Stimulated activated naive CD8-positive, alpha-beta T cell treated with anti-CD3 and anti-CD28 coated beads, Interleukin-15, Interleukin-2, amounts not matched to agents 100 U/mL and 50 U/mL, for 24 hours (primary cell): ENCODE measurements around the gene ACBD6.
A peak's percentile ranks its signal among the peaks of the same experiment; 100 is the strongest.

Experiments used
- ATAC-seq: fragments of 150-1000 bp; cut with Tn5 transposase; one replicate; pipeline ENCODE4 v1.10.0; 2021
- DNase-seq: peaks from one replicate; pipeline ENCODE4 v3.0.0; 2021

Gene ACBD6

GRCh38 chr1:180370597-180370996, 131.8 kb downstream of the ACBD6 start:
- no peak for ATAC-seq
- DNase-seq, result no peak

DNA sequence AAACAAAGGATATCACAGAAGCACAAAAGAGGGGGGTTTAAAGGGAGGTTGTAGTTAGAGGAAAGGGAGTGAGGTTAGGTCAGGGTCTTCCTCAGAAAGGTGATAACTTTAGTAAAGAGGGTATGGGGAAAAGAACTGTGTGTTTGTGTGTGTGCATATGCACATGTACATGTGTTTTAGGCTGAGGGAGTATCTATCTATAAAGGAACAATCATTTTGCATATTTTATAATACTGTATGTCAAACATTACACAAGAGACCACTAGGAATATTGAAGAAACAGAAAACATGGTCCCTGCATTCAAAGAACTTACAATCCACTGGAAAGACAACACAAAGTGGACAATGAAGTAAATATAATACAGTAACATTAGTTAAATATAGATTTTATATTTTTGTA, 132.2 kb downstream of the ACBD6 start:
- ATAC-seq (no peak), DNase-seq (no peak)

- ATAC-seq, result no peak
- DNase-seq, result no peak
Observed at GRCh38 chr1:180369061-180369460, 133.3 kb downstream of the ACBD6 start.

- ATAC-seq (no peak), DNase-seq (no peak)
Observed at GRCh38 chr1:180366371-180367068, 135.9 kb downstream of the ACBD6 start.

GRCh38 chr1:180365039-180365438, 137.3 kb downstream of the ACBD6 start:
- ATAC-seq (no peak), DNase-seq (no peak)

DNA sequence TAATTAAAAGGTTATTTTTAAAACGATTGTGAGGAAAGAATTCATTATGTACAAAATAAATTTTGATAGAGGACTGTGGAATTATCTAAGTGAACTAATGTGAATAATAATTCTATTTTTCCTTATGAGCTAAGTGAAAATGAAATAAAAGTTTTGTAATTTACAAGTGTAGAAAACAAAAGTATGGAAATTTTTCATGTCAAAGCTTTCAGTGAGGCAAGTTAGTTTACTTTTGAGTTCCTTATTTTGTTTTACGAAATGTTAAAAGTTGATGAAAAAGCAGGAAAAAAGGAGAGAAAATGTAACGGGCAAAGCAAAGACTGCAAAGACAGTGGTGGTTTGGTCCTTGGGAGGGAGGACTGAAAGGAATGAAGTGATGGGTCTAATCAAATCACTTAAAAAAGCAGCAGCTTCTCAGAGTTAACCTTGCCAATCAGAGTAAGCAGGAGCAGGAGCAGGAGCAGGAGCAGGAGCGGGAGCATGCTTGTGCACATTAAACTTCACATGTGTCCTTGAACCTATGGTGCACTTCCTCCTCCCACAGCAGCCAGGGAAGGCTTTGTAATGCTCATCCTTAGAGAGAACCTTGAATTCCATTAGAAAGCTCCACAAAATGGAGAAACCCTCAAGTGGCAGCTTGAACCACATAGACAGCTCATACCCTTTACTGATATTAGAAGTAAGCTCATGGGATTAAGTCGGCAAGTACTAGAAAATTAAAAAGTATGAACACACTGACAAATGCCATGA, 139.0 kb downstream of the ACBD6 start:
- no peak for ATAC-seq
- DNase-seq, result no peak

GRCh38 chr1:180360333-180361075, 141.9 kb downstream of the ACBD6 start:
- ATAC-seq (no peak), DNase-seq (no peak)

GRCh38 chr1:180358649-180359048, 143.7 kb downstream of the ACBD6 start:
- ATAC-seq (no peak), DNase-seq (no peak)

- DNase-seq (no peak), ATAC-seq (no peak)
Observed at GRCh38 chr1:180353945-180354344, 148.4 kb downstream of the ACBD6 start.

DNA sequence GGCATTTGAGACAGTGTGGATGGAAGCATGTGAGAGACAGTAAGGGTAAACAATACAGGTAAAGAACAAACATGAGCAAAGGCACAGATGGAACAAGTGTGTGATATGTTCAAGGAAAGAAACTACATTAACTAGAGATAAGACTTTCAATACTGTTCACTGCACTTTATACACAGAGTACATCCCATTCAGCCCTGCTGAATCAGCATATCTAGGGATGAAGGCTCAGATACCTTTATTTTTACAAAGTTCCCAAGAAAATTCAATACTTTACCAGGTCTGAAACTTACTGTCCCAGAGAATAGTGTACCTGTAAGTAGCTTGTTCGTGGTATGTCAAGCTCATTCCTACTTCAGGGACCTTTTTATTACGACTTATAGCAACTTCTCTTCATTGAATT, 149.8 kb downstream of the ACBD6 start:
- ATAC-seq, result no peak
- DNase-seq, result no peak

DNA sequence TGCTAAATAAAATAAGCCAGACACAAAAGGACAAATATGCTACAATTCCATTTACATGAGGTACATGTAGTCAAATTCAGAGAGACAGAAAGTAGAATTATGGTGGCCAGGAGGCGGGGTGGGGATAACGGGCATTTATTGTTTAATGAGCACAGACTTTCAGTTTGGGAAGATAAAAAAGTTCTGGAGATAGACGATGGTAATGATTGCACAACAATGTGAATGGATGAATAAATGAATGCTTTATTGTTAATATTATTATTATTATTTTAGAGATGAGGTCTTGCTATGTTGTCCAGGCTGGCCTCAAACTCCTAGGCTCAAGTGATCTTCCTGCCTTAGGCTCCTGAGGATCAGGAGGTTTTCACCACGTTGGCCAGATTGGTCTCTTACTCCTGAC, 150.4 kb downstream of the ACBD6 start:
- ATAC-seq, result no peak
- DNase-seq, result no peak

GRCh38 chr1:180345148-180345547, 157.2 kb downstream of the ACBD6 start:
- DNase-seq (no peak), ATAC-seq (no peak)

- ATAC-seq (no peak), DNase-seq (no peak)
Observed at GRCh38 chr1:180343921-180344769, 158.2 kb downstream of the ACBD6 start.

DNA sequence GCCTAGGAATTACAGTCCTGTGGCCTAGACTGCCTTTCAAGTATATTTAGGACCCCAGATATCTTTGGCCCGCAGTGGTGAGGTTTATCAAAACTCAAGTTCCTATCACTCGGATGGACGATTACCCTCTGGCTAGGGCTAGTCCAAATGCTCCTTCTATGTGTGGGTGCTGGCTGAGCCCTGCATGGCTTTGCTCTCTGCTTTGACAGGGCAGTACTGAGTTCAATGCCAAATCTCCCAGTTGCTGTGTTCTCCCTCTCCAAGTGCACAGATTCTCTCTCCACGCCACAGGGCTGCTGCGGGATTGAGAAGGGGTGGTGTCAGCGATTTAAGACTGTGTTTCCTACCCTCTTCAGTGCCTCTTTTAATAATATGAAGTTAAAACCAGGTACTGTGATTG, 175.3 kb downstream of the ACBD6 start:
- DNase-seq (no peak), ATAC-seq (no peak)

GRCh38 chr1:180312926-180313325, 189.5 kb downstream of the ACBD6 start:
- DNase-seq (no peak), ATAC-seq (no peak)

GRCh38 chr1:180311011-180311730, 191.2 kb downstream of the ACBD6 start:
- ATAC-seq (no peak), DNase-seq (no peak)

GRCh38 chr1:180310095-180310494, 192.3 kb downstream of the ACBD6 start:
- no peak for ATAC-seq
- DNase-seq, result no peak

- DNase-seq (no peak), ATAC-seq (no peak)
Observed at GRCh38 chr1:180309338-180309737, 193.0 kb downstream of the ACBD6 start.

DNA sequence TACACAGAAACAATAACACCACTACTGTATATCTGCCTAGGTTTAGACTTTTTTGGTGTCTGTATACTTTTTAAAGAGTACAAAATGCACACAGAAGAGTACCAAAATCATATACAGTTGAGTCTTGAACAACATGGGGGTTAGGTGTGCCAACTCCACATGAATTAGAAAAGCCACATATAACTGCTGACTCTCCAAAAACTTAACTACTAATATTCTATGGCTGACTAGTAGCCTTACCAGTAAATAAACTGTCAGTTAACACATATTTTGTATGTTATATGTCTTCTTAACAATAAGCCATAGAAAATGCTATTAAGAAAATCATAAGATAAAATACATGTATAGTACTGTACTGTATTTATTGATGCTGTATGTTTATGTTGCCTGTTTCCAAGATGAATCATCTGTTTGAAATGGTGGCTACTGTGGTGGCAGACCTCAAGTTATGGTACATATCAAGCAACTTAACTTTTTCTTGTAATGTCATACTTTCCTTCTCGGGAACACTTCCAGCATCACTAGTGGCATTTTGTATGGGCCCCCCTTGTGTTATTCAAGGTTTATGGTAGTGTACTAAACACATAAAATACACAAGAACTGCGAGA, 201.1 kb downstream of the ACBD6 start:
- ATAC-seq (peak; percentile 23), DNase-seq (no peak)

DNA sequence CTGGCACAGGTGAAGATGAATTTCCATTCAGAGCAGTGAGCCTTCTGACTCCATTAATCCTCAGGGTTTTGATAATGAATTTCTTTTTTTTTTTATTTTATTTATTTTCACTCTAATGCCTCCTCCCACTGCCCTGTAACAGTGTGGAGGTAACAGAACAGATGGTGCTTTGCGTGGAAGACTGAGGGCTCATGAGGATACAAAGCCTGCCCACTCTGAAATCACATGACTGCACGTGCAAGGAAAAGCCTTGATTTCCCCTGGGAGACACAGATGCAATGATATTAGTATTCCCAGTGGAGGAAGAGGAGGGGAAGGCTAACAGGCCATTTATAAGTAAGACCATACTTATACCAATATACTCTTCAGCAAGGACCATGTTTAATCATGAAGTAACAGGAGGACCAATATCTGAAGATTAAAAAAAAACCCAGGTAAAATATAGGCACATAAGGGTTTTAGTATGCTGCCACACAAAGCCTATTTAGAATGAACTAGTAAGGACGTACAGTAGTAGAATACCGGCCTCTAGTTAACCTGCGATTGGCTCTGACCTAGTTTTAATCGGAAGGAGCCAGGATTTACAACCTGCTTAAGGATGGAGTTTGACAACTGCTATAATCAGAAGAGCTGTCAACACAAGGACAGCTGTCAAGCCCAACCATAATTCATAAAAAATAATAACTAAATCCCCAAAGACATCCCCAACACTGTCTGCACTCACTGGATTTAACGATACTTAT, 202.7 kb downstream of the ACBD6 start:
- ATAC-seq (no peak), DNase-seq (no peak)
